H9 (cell line): Measurements from ENCODE around the gene SGTA. TPM values are rescaled to one million over a fixed set of nuclear protein-coding genes. Genes with fewer than 3 reads are reported as not detected.
A peak's percentile ranks its signal among the peaks of the same experiment; 100 is the strongest.

Experiments used
- DNase-seq: peaks from one replicate; pipeline ENCODE4 v3.0.0-alpha.2; 2017
- H2AFZ ChIP-seq: one replicate; pipeline ENCODE4 v1.6.1; 2013; ENCODE audit warnings: mild to moderate bottlenecking, low read length, control low read depth, moderate library complexity
- H2AK5ac ChIP-seq: 2 replicates; pipeline ENCODE4 v1.6.1; 2013; ENCODE audit warnings: low read length, control low read depth, mixed read lengths; ENCODE audit not compliant: insufficient read length
- H2BK120ac ChIP-seq: one replicate; pipeline ENCODE4 v1.6.1; 2013; ENCODE audit warnings: low read depth, mild to moderate bottlenecking, low read length, control low read depth, inconsistent platforms; ENCODE audit not compliant: poor library complexity, severe bottlenecking
- H2BK12ac ChIP-seq: 2 replicates; pipeline ENCODE4 v1.6.1; 2013; ENCODE audit warnings: low read length, control low read depth, mixed read lengths, low read depth; ENCODE audit not compliant: insufficient read length
- H2BK15ac ChIP-seq: 2 replicates; pipeline ENCODE4 v1.6.1; 2013; ENCODE audit warnings: low read depth, low read length, control low read depth
- H2BK20ac ChIP-seq: one replicate; pipeline ENCODE4 v1.6.1; 2013; ENCODE audit warnings: low read depth, mild to moderate bottlenecking, low read length, control low read depth, inconsistent platforms; ENCODE audit not compliant: poor library complexity, severe bottlenecking
- H2BK5ac ChIP-seq: 2 replicates; pipeline ENCODE4 v1.6.1; 2013; ENCODE audit warnings: low read length, control low read depth, mixed read lengths; ENCODE audit not compliant: insufficient read length
- H3K14ac ChIP-seq: 2 replicates; pipeline ENCODE4 v1.6.1; 2013; ENCODE audit warnings: low read length, control low read depth; ENCODE audit not compliant: insufficient read depth
- H3K18ac ChIP-seq: 2 replicates; pipeline ENCODE4 v1.6.1; 2013; ENCODE audit warnings: low read depth, mild to moderate bottlenecking, mixed read lengths, low read length, control low read depth; ENCODE audit not compliant: insufficient read length
- H3K23ac ChIP-seq: 2 replicates; pipeline ENCODE4 v1.6.1; 2013; ENCODE audit warnings: low read length, control low read depth, mixed read lengths, low read depth; ENCODE audit not compliant: insufficient read length
- H3K23me2 ChIP-seq: 2 replicates; pipeline ENCODE4 v1.6.1; 2013; ENCODE audit warnings: low read depth, mild to moderate bottlenecking, mixed read lengths, low read length, control low read depth; ENCODE audit not compliant: insufficient read length, poor library complexity, severe bottlenecking
- H3K27ac ChIP-seq: 2 replicates; pipeline ENCODE4 v1.5.1; 2013; ENCODE audit warnings: low read length, control low read depth, mixed read lengths, low read depth; ENCODE audit not compliant: insufficient read length
- H3K27me3 ChIP-seq: 2 replicates; pipeline ENCODE4 v1.6.1; 2013; ENCODE audit warnings: low read length, control low read depth, inconsistent platforms; ENCODE audit not compliant: insufficient read depth
- H3K4ac ChIP-seq: 2 replicates; pipeline ENCODE4 v1.6.1; 2013; ENCODE audit warnings: low read depth, mild to moderate bottlenecking, control low read depth, inconsistent platforms, low read length, moderate library complexity
- H3K4me1 ChIP-seq: 2 replicates; pipeline ENCODE4 v1.6.1; 2013; ENCODE audit warnings: low read length, control low read depth, inconsistent platforms; ENCODE audit not compliant: insufficient read depth
- H3K4me2 ChIP-seq: 2 replicates; pipeline ENCODE4 v1.6.1; 2013; ENCODE audit warnings: low read length, control low read depth, mixed read lengths; ENCODE audit not compliant: insufficient read length, insufficient read depth
- H3K56ac ChIP-seq: 2 replicates; pipeline ENCODE4 v1.6.1; 2013; ENCODE audit warnings: low read depth, mild to moderate bottlenecking, mixed read lengths, low read length, control low read depth; ENCODE audit not compliant: insufficient read length
- H3K79me1 ChIP-seq: 2 replicates; pipeline ENCODE4 v1.6.1; 2013; ENCODE audit warnings: low read depth, mild to moderate bottlenecking, moderate library complexity, low read length, control low read depth, inconsistent platforms; ENCODE audit not compliant: insufficient read depth, poor library complexity, severe bottlenecking
- H3K79me2 ChIP-seq: 2 replicates; pipeline ENCODE4 v1.6.1; 2013; ENCODE audit warnings: low read length, control low read depth, inconsistent platforms; ENCODE audit not compliant: insufficient read depth
- H3K9ac ChIP-seq: 2 replicates; pipeline ENCODE4 v1.6.1; 2013; ENCODE audit warnings: low read length, control low read depth, mixed read lengths; ENCODE audit not compliant: insufficient read length; ENCODE audit errors: extremely low read depth
- H3K9me3 ChIP-seq: one replicate; pipeline ENCODE4 v1.6.1; 2013; ENCODE audit warnings: low read depth, low read length, inconsistent platforms; ENCODE audit not compliant: control insufficient read depth
- H3T11ph ChIP-seq: one replicate; pipeline ENCODE4 v1.6.1; 2013; ENCODE audit warnings: mild to moderate bottlenecking, low read length, control low read depth, inconsistent platforms
- H4K20me1 ChIP-seq: one replicate; pipeline ENCODE4 v1.6.1; 2013; ENCODE audit not compliant: control insufficient read depth, insufficient read length, insufficient read depth
- H4K5ac ChIP-seq: 2 replicates; pipeline ENCODE4 v1.6.1; 2013; ENCODE audit warnings: low read depth, mild to moderate bottlenecking, mixed read lengths, low read length, control low read depth; ENCODE audit not compliant: insufficient read length
- H4K8ac ChIP-seq: replicated peaks from 2 replicates; pipeline ENCODE4 v1.6.1; 2013; ENCODE audit warnings: low read length, control low read depth, mixed read lengths, low read depth; ENCODE audit not compliant: insufficient read length
- H4K91ac ChIP-seq: 2 replicates; pipeline ENCODE4 v1.6.1; 2013; ENCODE audit warnings: low read depth, mild to moderate bottlenecking, moderate library complexity, mixed read lengths, low read length, control low read depth; ENCODE audit not compliant: insufficient read length
- H3K27ac Mint-ChIP-seq, 3 experiments: 2 replicates in 2 of 3; 3 replicates in 1 of 3; pipeline ENCODE4 v1.8.0; 2020 to 2021; ENCODE audit warnings: mixed read lengths in 3 of 3, mild to moderate bottlenecking in 1 of 3, moderate library complexity in 1 of 3
- H3K27me3 Mint-ChIP-seq: 2 replicates; pipeline ENCODE4 v1.8.0; 2021; ENCODE audit warnings: low read depth, mild to moderate bottlenecking, moderate library complexity, mixed read lengths
- H3K36me3 Mint-ChIP-seq, 3 experiments: 2 replicates in 2 of 3; 3 replicates in 1 of 3; pipeline ENCODE4 v1.8.0; 2020 to 2021; ENCODE audit warnings: low read depth in 3 of 3, mixed read lengths in 3 of 3; ENCODE audit not compliant: insufficient read depth in 1 of 3
- H3K4me1 Mint-ChIP-seq, 2 experiments: 2 replicates each; pipeline ENCODE4 v1.8.0; 2020; ENCODE audit warnings: mixed read lengths in 2 of 2
- H3K4me3 Mint-ChIP-seq, 2 experiments: 2 replicates in 1 of 2; 3 replicates in 1 of 2; pipeline ENCODE4 v1.8.0; 2020 to 2021; ENCODE audit warnings: mild to moderate bottlenecking in 2 of 2, mixed read lengths in 2 of 2, moderate library complexity in 1 of 2
- H3K9me3 Mint-ChIP-seq, 2 experiments: 2 replicates in 1 of 2; 3 replicates in 1 of 2; pipeline ENCODE4 v1.8.0; 2020; ENCODE audit warnings: mild to moderate bottlenecking in 2 of 2, mixed read lengths in 2 of 2, moderate library complexity in 1 of 2
- WGBS: extraction: QIAGEN DNeasy Blood & Tissue Kit; methylation state at CpG from one replicate; pipeline ENCODE4 v1.1.7; 2013; ENCODE audit warnings: missing lambda C conversion rate, low lambda C conversion rate, mixed read lengths; ENCODE audit not compliant: insufficient read length; ENCODE audit errors: extremely low coverage; 5-methylcytosine and 5-hydroxymethylcytosine counted together
- total RNA-seq: library from RNA; stranded (reverse); gene quantifications from 2 replicates; pipeline ENCODE4 v1.2.1, GENCODE V29; 2021
- TF ChIP-seq, protein P1 (sequence below): fragments of 200-600 bp; sonication (generic); conservative IDR thresholded peaks from 3 replicates; pipeline ENCODE4 v1.8.0; 2021; ENCODE audit warnings: antibody characterized with exemption, mild to moderate bottlenecking

Gene SGTA
- total RNA-seq, 1 experiment from 2014 or later = 102 TPM

GRCh38 chr19:2733930-2734588 lies 49.0 kb downstream of the SGTA start:
- Histone ChIP-seq H4K5ac (no peak overlapping the region), H3K27me3 (no peaks in the 10 kb centered on the region), H3T11ph (no peak overlapping the region), H2AK5ac (no peak overlapping the region), H3K79me2 (no peaks in the 10 kb centered on the region), H3K56ac (no peak overlapping the region), H2BK20ac (no peak overlapping the region), H3K14ac (no peak overlapping the region), H4K91ac (no peak overlapping the region), H3K27ac (no peak overlapping the region), H2AFZ (no peak overlapping the region), H3K9ac (no peak overlapping the region), H3K23ac (no peak overlapping the region), H2BK120ac (no peak overlapping the region), H4K20me1 (no peaks in the 10 kb centered on the region), H3K4me1 (no peaks in the 10 kb centered on the region), H2BK15ac (no peak overlapping the region), H3K4me2 (no peak overlapping the region), H3K23me2 (no peaks in the 10 kb centered on the region), H3K9me3 (no peaks in the 10 kb centered on the region), H3K18ac (no peak overlapping the region), H3K4ac (no peak overlapping the region), H4K8ac (no peak overlapping the region), H2BK5ac (no peak overlapping the region), H3K79me1 (no peaks in the 10 kb centered on the region), H2BK12ac (no peak overlapping the region)
- Mint-ChIP-seq H3K27me3 (no peaks in the 10 kb centered on the region; the same call in 1 of the 2 replicates), H3K4me3 (no peak overlapping the region; a peak in 1 of 5 replicates), H3K27ac (peak overlapping the region in 2 of 3 experiments; percentile 37 to 41; a peak in 2 of 7 replicates), H3K36me3 (peaks cover 33 to 45% (median 40%) of the 10 kb centered on the region in 3 experiments), H3K9me3 (no peaks in the 10 kb centered on the region; a peak in 1 of 5 replicates), H3K4me1 (peaks cover 1 to 2% of the 10 kb centered on the region in 2 experiments)
- DNase-seq = no peak
- no CpG with 5 or more reads among the region's 35 CpGs for WGBS
- TF ChIP-seq, protein P1, sequence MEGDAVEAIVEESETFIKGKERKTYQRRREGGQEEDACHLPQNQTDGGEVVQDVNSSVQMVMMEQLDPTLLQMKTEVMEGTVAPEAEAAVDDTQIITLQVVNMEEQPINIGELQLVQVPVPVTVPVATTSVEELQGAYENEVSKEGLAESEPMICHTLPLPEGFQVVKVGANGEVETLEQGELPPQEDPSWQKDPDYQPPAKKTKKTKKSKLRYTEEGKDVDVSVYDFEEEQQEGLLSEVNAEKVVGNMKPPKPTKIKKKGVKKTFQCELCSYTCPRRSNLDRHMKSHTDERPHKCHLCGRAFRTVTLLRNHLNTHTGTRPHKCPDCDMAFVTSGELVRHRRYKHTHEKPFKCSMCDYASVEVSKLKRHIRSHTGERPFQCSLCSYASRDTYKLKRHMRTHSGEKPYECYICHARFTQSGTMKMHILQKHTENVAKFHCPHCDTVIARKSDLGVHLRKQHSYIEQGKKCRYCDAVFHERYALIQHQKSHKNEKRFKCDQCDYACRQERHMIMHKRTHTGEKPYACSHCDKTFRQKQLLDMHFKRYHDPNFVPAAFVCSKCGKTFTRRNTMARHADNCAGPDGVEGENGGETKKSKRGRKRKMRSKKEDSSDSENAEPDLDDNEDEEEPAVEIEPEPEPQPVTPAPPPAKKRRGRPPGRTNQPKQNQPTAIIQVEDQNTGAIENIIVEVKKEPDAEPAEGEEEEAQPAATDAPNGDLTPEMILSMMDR = no peak
